Motor neuron (in vitro differentiated cells): ENCODE results near the gene DGKD. TPM values are rescaled to one million over a fixed set of nuclear protein-coding genes. Genes with fewer than 3 reads are reported as not detected.

Experiments
- ATAC-seq, 8 experiments: fragments of 200-7000 bp; cut with Tn5 transposase; replicated peaks in 6 of 8; 2 replicates each; pipeline ENCODE4 v1.8.0; 2021; ENCODE audit warnings: mild to moderate bottlenecking in 8 of 8, moderate library complexity in 8 of 8
- H3K27ac ChIP-seq, 2 donors: fragments of 250-450 bp; sonication (Bioruptor Pico); 2 replicates each; pipeline ENCODE4 v1.9.0; 2021; ENCODE audit warnings: antibody characterized with exemption in 2 of 2, mild to moderate bottlenecking in 2 of 2, moderate library complexity in 1 of 2
- H3K4me1 ChIP-seq, 2 donors: fragments of 250-450 bp; sonication (Bioruptor Pico); replicated peaks in 1 of 2; 2 replicates each; pipeline ENCODE4 v1.6.1; 2021; ENCODE audit warnings: antibody characterized with exemption in 2 of 2, mild to moderate bottlenecking in 2 of 2, moderate library complexity in 1 of 2
- H3K4me3 ChIP-seq, 5 donors: fragments of 250-450 bp; sonication (Bioruptor Pico); 2 replicates each; pipeline ENCODE4 v1.9.0; 2021; ENCODE audit warnings: antibody characterized with exemption in 5 of 5, mild to moderate bottlenecking in 5 of 5, moderate library complexity in 4 of 5
- WGBS, 10 experiments: fragments of 450-650 bp; shearing (Covaris generic); methylation state at CpG; one replicate each; pipeline ENCODE4 v1.0.0; 2022; 5-methylcytosine and 5-hydroxymethylcytosine counted together
- in situ Hi-C, 9 experiments: fragments of 400-800 bp; cut with MboI; loops; one replicate each; pipeline ENCODE4 v1.15.0; 2021; ENCODE audit warnings: low sequenced_read_pairs in 9 of 9, low pct_unique_long_range_greater_than_20kb in 2 of 9; ENCODE audit not compliant: unreplicated experiment in 9 of 9
- total RNA-seq, 8 experiments: library from RNA; unstranded; fragments of 300-600 nt; gene quantifications; 2 replicates each; pipeline versions ENCODE4 v1.2.3 to v1.2.4, GENCODE V29; 2022

Gene DGKD
- total RNA-seq, 8 experiments from 2014 or later, result 11.0 to 40.8 (median 22.3) TPM

DNA sequence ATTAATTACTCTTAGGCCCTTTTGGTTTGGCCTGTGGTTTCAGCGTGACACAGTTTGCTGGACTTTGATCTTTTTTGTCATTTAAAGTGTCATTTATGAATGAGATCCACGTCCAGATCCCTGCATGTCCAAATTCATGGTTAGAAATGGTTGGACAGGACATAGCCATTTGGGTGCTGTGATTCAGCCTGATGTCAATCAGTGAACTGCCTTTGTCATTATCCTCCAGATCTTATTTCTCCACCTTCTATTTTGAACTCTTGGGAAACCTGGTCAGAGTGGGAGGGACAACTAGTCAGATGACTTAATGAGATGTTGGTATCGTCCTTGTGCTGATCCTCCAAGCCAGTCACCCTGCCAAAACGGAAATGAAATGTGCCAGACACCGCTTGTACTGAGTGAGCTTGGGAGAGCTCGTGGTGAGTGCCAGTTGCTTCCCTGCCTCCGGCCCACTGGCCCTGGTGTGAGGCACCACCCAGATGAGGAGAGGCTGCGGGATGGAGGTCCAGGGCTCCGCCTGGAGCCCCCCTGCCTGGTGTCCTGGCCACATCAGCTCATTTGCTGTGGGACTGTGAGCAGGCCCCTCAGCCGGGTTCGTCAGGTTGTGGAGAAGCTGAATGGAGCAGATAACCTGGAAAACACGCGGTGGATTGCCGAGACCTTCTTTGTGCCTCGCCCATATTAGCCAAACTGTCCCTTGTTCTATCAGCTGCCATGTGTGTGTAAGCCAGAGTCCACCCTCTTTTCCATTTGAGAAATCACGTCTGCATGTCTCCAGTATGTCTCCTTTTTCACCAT is 70.1 kb downstream of the DGKD start:
- no peak for ATAC-seq
- Histone ChIP-seq H3K4me3 (no peak overlapping the region), H3K27ac (no peak overlapping the region), H3K4me1 (peaks cover 5 to 9% of the 10 kb centered on the region in 2 donors)
- in situ Hi-C loops, result no loop called here
- 68 to 100% (median 91%) methylated on average over 1 to 7 of the region's 16 CpGs; no CpG with 5 or more reads in 1 of the 10 experiments for WGBS, 10 experiments

DNA sequence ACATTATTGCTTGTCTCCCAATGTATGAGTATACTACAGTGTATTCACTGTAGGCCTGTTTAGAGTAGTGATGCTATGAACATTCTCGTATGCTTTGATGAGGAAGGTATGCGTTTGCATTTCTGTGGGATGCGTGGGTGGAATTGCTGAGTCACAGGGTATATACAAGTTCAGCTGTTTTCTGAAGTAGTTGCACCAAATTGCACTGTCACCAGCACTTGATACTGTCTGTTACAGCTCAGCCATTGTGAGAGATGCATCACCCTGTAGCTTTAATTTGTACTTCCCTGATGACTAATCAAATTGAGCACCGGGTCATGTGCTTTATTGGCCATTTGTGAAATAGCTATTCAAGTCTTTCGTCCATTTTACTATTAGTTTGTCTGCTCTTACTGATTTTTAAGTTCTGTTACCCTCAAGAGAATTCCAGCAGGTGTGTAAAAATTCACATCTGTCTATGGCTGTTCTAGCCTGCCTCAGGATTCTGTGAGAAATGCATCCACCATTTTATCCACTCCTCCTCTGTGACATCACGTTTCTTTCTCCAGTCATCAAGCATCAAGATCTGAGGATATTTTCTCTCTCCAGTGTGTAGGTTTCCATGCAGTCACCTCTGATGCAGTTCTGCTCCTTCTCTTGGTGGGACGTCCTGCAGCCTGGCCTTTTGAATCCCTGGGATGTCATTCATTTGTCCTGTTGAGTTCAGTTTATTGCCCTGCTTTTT is 72.5 kb downstream of the DGKD start:
- peak in 6 of 8 experiments; percentile 12 to 59 (median 24) for ATAC-seq
- no peaks in the 10 kb centered on the region for H3K4me1 ChIP-seq
- no peak overlapping the region for H3K4me3 ChIP-seq
- no peak overlapping the region for H3K27ac ChIP-seq
- 30 to 100% (median 93%) methylated on average over 1 to 7 of the region's 7 CpGs for WGBS, 10 experiments
- in situ Hi-C loops, result no loop called here

DNA sequence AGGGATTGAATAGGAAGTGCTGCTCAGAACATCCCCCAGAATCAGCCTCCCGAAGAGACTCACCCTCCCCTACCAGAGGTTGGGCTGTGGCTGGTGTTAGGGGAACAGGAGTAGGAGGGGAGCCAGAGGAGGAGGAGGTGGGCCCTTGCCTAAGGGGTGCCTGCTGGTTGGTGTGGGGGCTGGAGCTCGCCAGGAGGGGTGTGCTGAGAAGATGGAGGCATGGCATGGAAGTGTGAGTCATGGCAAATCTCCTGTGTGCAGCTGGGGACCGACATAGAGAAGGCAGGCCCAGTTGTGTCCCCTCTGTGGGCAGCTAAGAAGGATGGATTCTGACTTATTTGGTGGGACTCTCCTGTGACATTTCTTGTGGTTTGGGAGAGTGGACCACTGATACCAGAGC is 73.7 kb downstream of the DGKD start:
- no peaks in the 10 kb centered on the region for H3K4me1 ChIP-seq
- H3K4me3 ChIP-seq, result no peak overlapping the region
- ATAC-seq, result no peak
- in situ Hi-C loops, result no loop called here
- H3K27ac ChIP-seq, result no peak overlapping the region
- 80 to 100% (median 83%) methylated on average over 1 to 3 of the region's 3 CpGs; no CpG with 5 or more reads in 5 of the 10 experiments for WGBS, 10 experiments

DNA sequence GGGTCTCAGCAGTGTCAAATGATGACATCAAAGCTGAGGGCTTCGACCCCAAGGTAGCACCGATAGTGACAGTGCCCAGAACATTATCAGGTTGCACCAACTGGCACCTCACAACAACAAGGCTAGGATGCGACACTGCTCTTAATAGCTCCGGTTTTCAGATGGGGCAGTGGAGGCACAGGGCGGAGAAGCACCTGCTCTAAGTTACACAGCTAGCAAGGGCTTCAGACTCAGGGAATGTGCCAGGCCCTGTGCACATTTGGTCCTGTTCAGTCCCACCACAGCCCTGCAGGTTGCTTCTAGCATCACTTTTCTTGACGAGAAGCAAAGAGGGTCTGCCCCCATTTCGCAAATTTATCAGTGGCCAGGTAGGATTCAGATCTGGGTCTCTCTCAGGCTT is 74.1 kb downstream of the DGKD start:
- H3K4me3 ChIP-seq, result no peak overlapping the region
- no peak for ATAC-seq
- WGBS, 10 experiments, result 90 to 100% (median 100%) methylated on average over 2 to 6 of the region's 7 CpGs; no CpG with 5 or more reads in 5 of the 10 experiments
- no peaks in the 10 kb centered on the region for H3K4me1 ChIP-seq
- no peak overlapping the region for H3K27ac ChIP-seq
- in situ Hi-C loops, result no loop called here

DNA sequence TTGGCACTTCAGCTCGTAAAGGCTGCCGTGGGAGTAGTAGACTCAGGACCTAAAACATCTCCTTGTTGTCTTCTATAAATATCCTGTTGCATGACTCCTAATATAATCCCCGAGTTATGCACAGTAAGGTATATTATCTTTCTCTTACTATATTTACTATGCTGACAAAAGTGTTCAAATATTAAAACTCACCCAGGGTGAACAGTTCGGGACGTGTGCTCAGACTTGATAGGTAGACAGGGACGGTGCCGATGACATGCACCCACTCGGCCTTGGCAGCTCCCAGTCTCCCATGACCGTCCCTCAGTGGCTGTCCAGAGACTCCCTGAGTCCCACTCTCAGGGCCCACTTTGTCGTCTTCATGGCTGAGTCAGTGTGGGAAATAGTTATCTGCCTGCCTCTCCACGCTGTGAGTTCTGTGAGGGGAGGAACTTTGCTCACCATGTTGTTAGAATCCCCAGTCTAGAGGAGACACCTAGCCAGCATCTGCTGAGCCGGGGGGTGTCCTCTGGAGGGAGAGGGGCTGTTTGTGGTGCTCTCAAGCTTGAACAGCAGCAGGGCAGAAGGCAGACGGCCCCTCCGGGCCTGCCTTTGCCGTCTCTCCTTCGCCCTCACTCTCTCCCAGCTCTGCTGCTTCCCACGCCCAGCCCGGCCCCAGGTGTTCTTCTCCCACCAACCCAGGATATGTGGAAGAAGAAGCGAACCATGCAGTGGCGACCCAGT is 75.0 kb downstream of the DGKD start:
- in situ Hi-C loops, result no loop called here
- no peak overlapping the region for H3K4me3 ChIP-seq
- ATAC-seq, result peak in 1 of 8 experiments; percentile 25
- H3K27ac ChIP-seq, result no peak overlapping the region
- H3K4me1 ChIP-seq, result no peaks in the 10 kb centered on the region
- 80 to 95% (median 85%) methylated on average over 1 to 11 of the region's 20 CpGs; no CpG with 5 or more reads in 2 of the 10 experiments for WGBS, 10 experiments

DNA sequence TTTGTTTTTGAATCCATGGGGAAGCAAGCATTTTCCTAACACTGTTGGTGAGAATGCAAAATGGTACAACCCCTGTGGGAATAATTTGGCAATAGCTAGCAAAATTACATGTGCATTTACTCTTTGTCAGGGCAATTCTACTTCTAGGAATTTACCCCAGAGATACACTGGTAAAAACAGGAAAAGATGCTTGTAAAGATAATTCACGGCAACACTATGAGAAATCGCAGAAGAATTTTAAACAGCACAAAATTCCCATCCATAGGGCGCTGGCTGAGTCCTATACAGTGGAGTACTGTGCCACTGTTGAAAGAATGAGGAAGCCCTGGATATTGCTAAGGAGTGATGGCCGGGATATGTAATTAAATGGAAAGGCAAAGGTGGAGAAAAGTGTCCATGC is 75.8 kb downstream of the DGKD start:
- 16 to 96% (median 83%) methylated on average over 3 to 4 of the region's 4 CpGs; no CpG with 5 or more reads in 1 of the 10 experiments for WGBS, 10 experiments
- in situ Hi-C loops, result no loop called here
- no peaks in the 10 kb centered on the region for H3K4me1 ChIP-seq
- H3K4me3 ChIP-seq, result no peak overlapping the region
- H3K27ac ChIP-seq, result no peak overlapping the region
- ATAC-seq, result peak in 2 of 8 experiments; percentile 36 to 74

DNA sequence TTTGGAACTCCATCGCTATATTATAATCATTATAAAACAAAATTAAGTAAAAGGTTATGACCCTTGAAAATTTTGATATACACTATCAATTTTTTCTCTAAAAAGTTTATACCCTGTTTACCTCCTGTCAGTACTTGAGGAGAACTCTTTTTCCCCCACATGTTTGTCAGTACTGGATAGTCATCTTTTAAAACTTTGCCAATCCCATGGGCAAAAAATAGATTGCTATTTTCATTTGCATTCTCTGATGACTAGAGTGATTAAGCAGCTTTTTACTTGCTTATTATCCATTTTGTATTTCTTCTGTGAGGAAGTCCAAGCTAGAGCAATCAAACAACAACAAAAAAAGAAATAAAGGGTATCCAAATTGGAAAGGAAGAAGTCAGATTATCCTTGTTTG is 76.4 kb downstream of the DGKD start:
- ATAC-seq, result no peak
- in situ Hi-C loops, result no loop called here
- WGBS, 10 experiments, result 88 to 100% (median 100%) methylated on average over 1 of the region's 1 CpG; no CpG with 5 or more reads in 2 of the 10 experiments

DNA sequence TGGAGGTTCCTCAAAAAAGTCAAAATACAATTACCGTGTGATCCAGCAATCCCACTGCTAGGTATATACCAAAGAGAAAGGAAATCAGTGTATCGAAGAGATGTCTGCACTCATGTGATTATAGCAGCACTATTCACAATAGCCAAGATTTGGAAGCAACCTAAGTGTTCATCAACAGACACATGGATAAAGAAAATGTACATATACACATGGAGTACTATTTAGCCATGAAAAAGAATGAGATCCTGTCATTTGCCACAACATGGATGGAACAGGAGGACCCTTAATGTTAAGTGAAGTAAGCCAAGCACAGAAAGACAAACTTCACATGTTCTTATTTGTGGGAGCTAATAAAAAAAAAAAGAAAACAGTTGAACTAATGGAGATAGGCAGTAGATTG is 78.7 kb downstream of the DGKD start:
- in situ Hi-C loops, result no loop called here
- Histone ChIP-seq H3K4me1 (no peaks in the 10 kb centered on the region), H3K27ac (no peak overlapping the region), H3K4me3 (no peak overlapping the region)
- WGBS, 10 experiments, result 92 to 100% (median 100%) methylated on average over 2 of the region's 2 CpGs; no CpG with 5 or more reads in 2 of the 10 experiments
- no peak for ATAC-seq

More for the DNA sequence above, 76.4 kb downstream of the DGKD start:
- H3K27ac ChIP-seq, result no peak overlapping the region
- no peaks in the 10 kb centered on the region for H3K4me1 ChIP-seq
- no peak overlapping the region for H3K4me3 ChIP-seq

DNA sequence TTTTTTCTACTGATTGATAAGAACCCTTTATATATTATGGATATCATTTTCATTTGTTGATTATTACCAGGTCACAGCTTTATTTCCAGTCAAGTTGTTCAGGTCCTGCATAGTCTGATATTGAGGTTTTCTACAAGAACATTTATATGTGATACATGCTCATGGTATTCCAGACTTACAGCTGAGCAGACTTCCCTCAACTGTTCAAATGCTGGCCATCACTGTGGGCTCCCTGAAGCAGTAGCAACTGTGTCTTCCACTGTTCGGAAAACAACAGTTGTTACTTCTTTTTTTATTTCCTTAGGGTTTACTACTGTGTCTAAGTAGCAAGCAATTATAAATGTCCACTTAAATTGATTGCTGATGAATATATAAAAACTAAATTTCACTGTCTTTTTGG is 79.5 kb downstream of the DGKD start:
- no peaks in the 10 kb centered on the region for H3K4me1 ChIP-seq
- in situ Hi-C loops, result no loop called here
- H3K4me3 ChIP-seq, result no peak overlapping the region
- no peak for ATAC-seq
- H3K27ac ChIP-seq, result no peak overlapping the region
- 86 to 100% (median 100%) methylated on average over 1 of the region's 1 CpG; no CpG with 5 or more reads in 1 of the 10 experiments for WGBS, 10 experiments

DNA sequence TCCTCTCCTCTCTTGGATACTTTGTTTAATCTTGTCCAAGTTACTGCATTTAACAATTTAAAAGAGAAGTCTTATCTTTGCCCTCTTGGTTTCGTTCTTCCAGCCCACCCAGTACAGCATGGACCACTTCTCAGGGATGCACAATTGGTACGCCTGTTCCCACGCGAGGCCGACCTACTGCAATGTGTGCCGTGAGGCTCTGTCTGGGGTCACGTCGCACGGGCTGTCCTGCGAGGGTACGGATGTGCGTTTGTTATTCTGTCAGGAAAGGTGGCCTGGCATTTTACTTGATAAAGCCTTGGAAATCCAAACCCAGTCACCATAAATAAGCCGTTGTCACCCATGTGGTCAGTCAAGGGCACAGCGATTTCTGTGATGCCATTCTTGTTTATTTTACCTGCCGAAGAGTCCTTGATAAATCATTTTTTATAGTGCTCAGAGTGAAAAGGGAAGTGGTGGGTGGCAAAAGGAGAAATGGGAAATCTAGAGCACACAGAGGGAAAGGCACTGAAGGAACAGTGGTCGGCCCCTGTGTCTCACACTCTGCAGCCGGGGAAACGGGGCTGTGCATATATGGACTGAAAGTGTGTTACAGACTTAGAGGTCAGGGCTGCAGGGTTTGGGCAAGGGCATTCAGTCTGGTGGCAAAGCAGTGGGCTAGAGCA is 80.5 kb downstream of the DGKD start:
- no peak overlapping the region for H3K27ac ChIP-seq
- WGBS, 10 experiments, result 81 to 97% (median 92%) methylated on average over 2 to 18 of the region's 18 CpGs; no CpG with 5 or more reads in 1 of the 10 experiments
- in situ Hi-C loops, result no loop called here
- ATAC-seq, result no peak
- no peak overlapping the region for H3K4me3 ChIP-seq
- no peaks in the 10 kb centered on the region for H3K4me1 ChIP-seq

DNA sequence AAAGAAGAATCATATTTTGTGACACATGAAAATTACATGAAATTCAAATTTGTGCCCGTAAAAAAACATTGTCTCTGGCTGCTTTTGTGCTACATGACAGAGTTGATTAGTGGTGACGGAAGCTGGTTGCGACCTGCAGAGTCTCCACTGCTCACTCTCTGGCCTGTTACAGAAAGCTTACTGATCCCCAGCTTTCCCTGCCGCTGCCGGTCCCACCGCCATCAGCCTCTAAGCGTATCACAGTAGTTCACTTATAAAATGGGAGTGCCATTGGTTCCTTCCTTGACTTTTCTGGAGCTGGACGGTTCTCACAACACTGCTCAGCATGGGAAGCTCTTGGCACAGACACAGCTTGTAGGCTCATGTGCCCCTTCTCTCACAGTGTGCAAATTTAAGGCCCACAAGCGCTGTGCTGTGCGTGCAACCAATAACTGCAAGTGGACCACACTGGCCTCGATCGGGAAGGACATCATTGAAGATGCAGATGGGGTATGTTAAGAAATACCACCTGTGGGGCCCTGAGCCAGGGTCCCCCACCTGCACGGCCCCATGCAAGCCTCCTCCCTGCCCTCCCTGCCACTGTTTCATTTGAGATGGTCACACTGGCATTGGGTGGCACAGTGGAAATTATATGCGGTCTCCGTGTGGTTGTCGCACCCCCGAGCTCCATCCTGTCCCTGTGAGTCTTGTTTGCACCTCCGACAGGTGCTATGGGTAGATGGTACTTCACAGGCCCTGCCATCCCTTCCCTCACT is 81.3 kb downstream of the DGKD start:
- no peak for ATAC-seq
- H3K4me1 ChIP-seq, result no peaks in the 10 kb centered on the region
- H3K4me3 ChIP-seq, result no peak overlapping the region
- in situ Hi-C loops, result no loop called here
- no peak overlapping the region for H3K27ac ChIP-seq
- WGBS, 10 experiments, result 78 to 100% (median 91%) methylated on average over 3 to 12 of the region's 18 CpGs; no CpG with 5 or more reads in 2 of the 10 experiments

DNA sequence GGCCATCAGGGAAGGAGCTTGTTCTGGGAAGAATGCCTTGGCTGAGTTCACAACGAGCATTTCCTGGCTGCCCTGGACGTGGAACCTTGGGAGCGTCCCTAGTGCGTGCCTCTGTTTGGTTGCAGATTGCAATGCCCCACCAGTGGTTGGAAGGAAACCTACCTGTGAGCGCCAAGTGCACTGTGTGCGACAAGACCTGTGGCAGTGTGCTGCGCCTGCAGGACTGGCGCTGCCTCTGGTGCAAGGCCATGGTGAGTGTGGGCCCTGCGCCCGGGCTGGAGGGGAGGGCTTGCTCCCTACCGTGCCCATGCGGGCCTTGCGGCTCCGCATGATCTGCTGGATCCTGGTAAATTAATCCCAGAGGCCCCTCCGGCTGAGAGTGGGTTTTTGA is 81.9 kb downstream of the DGKD start:
- Histone ChIP-seq H3K27ac (no peak overlapping the region), H3K4me1 (no peaks in the 10 kb centered on the region), H3K4me3 (no peak overlapping the region)
- WGBS, 10 experiments, result 80 to 100% (median 97%) methylated on average over 1 to 13 of the region's 15 CpGs; no CpG with 5 or more reads in 4 of the 10 experiments
- ATAC-seq, result no peak
- in situ Hi-C loops, result no loop called here
